ENCODE measurements around the gene DCXR. TPM values are rescaled to one million over a fixed set of nuclear protein-coding genes. Genes with fewer than 3 reads are reported as not detected.

The DCXR gene
- total and polyA plus RNA-seq, 2 experiments from 2014 or later: 86.9 to 137 TPM

DNA sequence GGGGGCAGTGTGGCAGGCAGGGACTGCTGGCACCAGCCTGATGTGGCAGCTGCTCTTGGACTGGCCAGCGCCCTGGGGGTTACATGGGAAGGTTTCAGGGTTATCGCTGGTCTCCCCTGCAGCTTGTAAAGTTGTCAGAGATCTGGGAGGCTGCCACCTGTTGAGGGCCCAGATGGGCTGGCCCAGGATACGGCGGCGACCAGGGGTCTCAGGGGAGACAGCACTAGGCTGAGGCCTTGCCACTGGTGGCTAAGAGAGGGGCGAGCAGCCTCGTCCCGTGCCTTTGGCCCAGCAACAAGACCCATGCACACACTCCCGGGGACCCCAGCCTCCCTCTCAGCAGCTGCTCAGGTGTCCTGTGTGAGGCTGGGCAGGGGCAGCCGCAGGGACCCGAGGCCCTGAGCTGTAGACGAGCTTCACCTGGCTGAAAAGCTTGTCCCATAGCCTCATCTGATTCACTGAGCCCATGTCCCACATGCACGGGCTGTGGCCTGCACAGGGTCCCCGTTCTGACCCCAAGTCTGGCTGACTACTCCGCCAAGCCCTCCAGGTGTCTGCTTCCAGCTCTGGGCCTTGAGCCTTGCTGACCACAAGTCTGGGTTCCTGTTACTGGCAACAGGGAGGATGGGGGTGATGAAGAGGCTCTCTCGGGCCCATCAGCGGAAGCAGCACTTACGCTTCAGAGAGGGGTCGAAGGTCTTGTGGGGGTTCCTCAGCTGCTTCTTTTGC lies 21.9 kb upstream of the DCXR start:
- H3K27me3 ChIP-seq (ENCODE audit: insufficient read depth): no peaks in the 10 kb centered on the region
- TF ChIP-seq EZH2 (IDR thresholded peaks at IDR 0.05; ENCODE audit: low read depth, unreplicated experiment) (no peak), NANOG (IDR thresholded peaks at IDR 0.05; ENCODE audit: borderline replicate concordance) (no peak), CREB1 (CRISPR knock-in tag; IDR thresholded peaks at IDR 0.05; ENCODE audit: low read depth) (no peak), STAT1 (IDR thresholded peaks at IDR 0.05; ENCODE audit: unreplicated experiment) (no peak), POLR2AphosphoS5 (IDR thresholded peaks at IDR 0.05; ENCODE audit: low read depth) (0 out of 2 replicates have a peak, but pooled peaks have one; percentile 15), ZNF462 (CRISPR knock-in tag; IDR thresholded peaks at IDR 0.05) (no peak), EZH2phosphoT487 (IDR thresholded peaks at IDR 0.05; ENCODE audit: unreplicated experiment) (no peak)
- TF ChIP-seq, protein P1, sequence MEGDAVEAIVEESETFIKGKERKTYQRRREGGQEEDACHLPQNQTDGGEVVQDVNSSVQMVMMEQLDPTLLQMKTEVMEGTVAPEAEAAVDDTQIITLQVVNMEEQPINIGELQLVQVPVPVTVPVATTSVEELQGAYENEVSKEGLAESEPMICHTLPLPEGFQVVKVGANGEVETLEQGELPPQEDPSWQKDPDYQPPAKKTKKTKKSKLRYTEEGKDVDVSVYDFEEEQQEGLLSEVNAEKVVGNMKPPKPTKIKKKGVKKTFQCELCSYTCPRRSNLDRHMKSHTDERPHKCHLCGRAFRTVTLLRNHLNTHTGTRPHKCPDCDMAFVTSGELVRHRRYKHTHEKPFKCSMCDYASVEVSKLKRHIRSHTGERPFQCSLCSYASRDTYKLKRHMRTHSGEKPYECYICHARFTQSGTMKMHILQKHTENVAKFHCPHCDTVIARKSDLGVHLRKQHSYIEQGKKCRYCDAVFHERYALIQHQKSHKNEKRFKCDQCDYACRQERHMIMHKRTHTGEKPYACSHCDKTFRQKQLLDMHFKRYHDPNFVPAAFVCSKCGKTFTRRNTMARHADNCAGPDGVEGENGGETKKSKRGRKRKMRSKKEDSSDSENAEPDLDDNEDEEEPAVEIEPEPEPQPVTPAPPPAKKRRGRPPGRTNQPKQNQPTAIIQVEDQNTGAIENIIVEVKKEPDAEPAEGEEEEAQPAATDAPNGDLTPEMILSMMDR (conservative IDR thresholded peaks at IDR 0.05; ENCODE audit: low read depth in 2 of 2): no peak
- no peak overlapping the region for H3K4me3 ChIP-seq
- no peak overlapping the region for H3K4me2 ChIP-seq
- no peak overlapping the region for H3K27ac ChIP-seq (ENCODE audit: low read depth)
- H3K36me3 ChIP-seq (ENCODE audit: insufficient read depth): peaks cover 4% of the 10 kb centered on the region; the same call in 1 of the 2 replicates
- H3K4me1 ChIP-seq (ENCODE audit: insufficient read depth): no peaks in the 10 kb centered on the region
- no peaks in the 10 kb centered on the region for H3K9me2 ChIP-seq (ENCODE audit: insufficient read depth)
- no peak overlapping the region for H3K4me3 Mint-ChIP-seq
- no peaks in the 10 kb centered on the region for H3K9me3 Mint-ChIP-seq
- H3K4me1 Mint-ChIP-seq: no peaks in the 10 kb centered on the region
- no peaks in the 10 kb centered on the region for H4K20me1 ChIP-seq (replicated peaks; ENCODE audit: insufficient read depth)
- DNase-seq (ENCODE audit: low spot score) (peak; percentile 1), ATAC-seq (no peak)
- H3K79me2 ChIP-seq (replicated peaks; ENCODE audit: insufficient read depth): no peaks in the 10 kb centered on the region
- H3K36me3 Mint-ChIP-seq (ENCODE audit: low read depth): peaks cover 22% of the 10 kb centered on the region
- H3F3A ChIP-seq (replicated peaks; ENCODE audit: low read depth): peaks cover 3% of the 10 kb centered on the region; the same call in 1 of the 2 replicates
- H3K27me3 Mint-ChIP-seq (ENCODE audit: insufficient read depth, low read depth, poor library complexity): peaks cover 10% of the 10 kb centered on the region
- no peak overlapping the region for H2AFZ ChIP-seq
- H3K27ac Mint-ChIP-seq: no peak overlapping the region

All from GM23338 (cell line).